ENCODE results near the gene CYB561D2.

GRCh38 chr3:50345586-50346234 is 5.0 kb upstream of the CYB561D2 start, which contains the start of gene ZMYND10:
- TF ChIP-seq CTCF (IDR thresholded peaks at IDR 0.05) (no peak), POLR2AphosphoS5 (IDR thresholded peaks at IDR 0.05; ENCODE audit: low read depth, low read length) (no peak), SIN3A (IDR thresholded peaks at IDR 0.05; ENCODE audit: borderline replicate concordance, insufficient read depth, low read depth, low read length) (peak; percentile 73; the same call in 1 of the 2 replicates), REST (IDR thresholded peaks at IDR 0.05; ENCODE audit: insufficient read depth in 1 of 2, low read depth in 2 of 2, low read length in 1 of 2) (no peak), TCF7L2 (IDR thresholded peaks at IDR 0.05; ENCODE audit: low read depth, low read length) (no peak)
